Vagina (tissue), 2 donors: ENCODE measurements around the gene DOLPP1.

Experiments
- CTCF ChIP-seq, 3 experiments: fragments of 450-650 bp in 2 of 3; fragments of 200-600 bp in 1 of 3; sonication (generic) in 1 of 3; IDR thresholded peaks; one replicate each; pipeline ENCODE4 v1.5.1; 2017 to 2019; ENCODE audit warnings: antibody characterized with exemption in 3 of 3, mild to moderate bottlenecking in 2 of 3, moderate library complexity in 2 of 3
- POLR2A ChIP-seq, 2 donors: fragments of 450-650 bp; IDR thresholded peaks; one replicate each; pipeline ENCODE4 v1.6.1; 2017; ENCODE audit warnings: antibody characterized with exemption in 2 of 2, mild to moderate bottlenecking in 2 of 2, moderate library complexity in 2 of 2
- POLR2AphosphoS5 ChIP-seq, 2 donors: sonication (generic); formaldehyde crosslinking; IDR thresholded peaks; one replicate each; pipeline ENCODE4 v1.9.0; 2017; ENCODE audit warnings: antibody characterized with exemption in 2 of 2, mild to moderate bottlenecking in 2 of 2, low read depth in 1 of 2; ENCODE audit not compliant: insufficient read depth in 1 of 2

GRCh38 chr9:129138144-129138462 is 57.2 kb downstream of the DOLPP1 start:
- TF ChIP-seq POLR2A (IDR thresholded peaks at IDR 0.05) (no peak), CTCF (IDR thresholded peaks at IDR 0.05) (no peak), POLR2AphosphoS5 (IDR thresholded peaks at IDR 0.05; ENCODE audit: insufficient read depth in 1 of 2, low read depth in 1 of 2) (no peak)
